Suprapubic skin (tissue), 4 donors: Measurements from ENCODE around the gene COPS2.

Source experiments
- EP300 ChIP-seq: sonication (generic); formaldehyde crosslinking; IDR thresholded peaks from one replicate; pipeline ENCODE4 v1.6.1; 2017; ENCODE audit warnings: antibody characterized with exemption
- POLR2A ChIP-seq, 2 donors: fragments of 450-650 bp; IDR thresholded peaks; one replicate each; pipeline ENCODE4 v1.6.1; 2017; ENCODE audit warnings: antibody characterized with exemption in 2 of 2, mild to moderate bottlenecking in 2 of 2, moderate library complexity in 2 of 2
- POLR2AphosphoS5 ChIP-seq, 3 donors: sonication (generic); formaldehyde crosslinking; IDR thresholded peaks; one replicate each; pipeline ENCODE4 v1.6.1; 2017; ENCODE audit warnings: antibody characterized with exemption in 3 of 3
- TF ChIP-seq, protein P1 (sequence below), 2 donors: fragments of 200-600 bp in 1 of 2; fragments of 450-650 bp in 1 of 2; sonication (generic) in 1 of 2; IDR thresholded peaks; one replicate each; pipeline ENCODE4 v1.5.1; 2016 to 2019; ENCODE audit warnings: antibody characterized with exemption in 2 of 2, mild to moderate bottlenecking in 1 of 2, moderate library complexity in 1 of 2

GRCh38 chr15:49096090-49096750 lies 59.2 kb downstream of the COPS2 start:
- TF ChIP-seq POLR2A (IDR thresholded peaks at IDR 0.05) (no peak), EP300 (no peak), POLR2AphosphoS5 (IDR thresholded peaks at IDR 0.05) (no peak)
- TF ChIP-seq, protein P1, sequence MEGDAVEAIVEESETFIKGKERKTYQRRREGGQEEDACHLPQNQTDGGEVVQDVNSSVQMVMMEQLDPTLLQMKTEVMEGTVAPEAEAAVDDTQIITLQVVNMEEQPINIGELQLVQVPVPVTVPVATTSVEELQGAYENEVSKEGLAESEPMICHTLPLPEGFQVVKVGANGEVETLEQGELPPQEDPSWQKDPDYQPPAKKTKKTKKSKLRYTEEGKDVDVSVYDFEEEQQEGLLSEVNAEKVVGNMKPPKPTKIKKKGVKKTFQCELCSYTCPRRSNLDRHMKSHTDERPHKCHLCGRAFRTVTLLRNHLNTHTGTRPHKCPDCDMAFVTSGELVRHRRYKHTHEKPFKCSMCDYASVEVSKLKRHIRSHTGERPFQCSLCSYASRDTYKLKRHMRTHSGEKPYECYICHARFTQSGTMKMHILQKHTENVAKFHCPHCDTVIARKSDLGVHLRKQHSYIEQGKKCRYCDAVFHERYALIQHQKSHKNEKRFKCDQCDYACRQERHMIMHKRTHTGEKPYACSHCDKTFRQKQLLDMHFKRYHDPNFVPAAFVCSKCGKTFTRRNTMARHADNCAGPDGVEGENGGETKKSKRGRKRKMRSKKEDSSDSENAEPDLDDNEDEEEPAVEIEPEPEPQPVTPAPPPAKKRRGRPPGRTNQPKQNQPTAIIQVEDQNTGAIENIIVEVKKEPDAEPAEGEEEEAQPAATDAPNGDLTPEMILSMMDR (IDR thresholded peaks at IDR 0.05) = no peak
